Stomach (tissue), 9 donors: ENCODE results near the gene SMAD5. TPM values are rescaled to one million over a fixed set of nuclear protein-coding genes. Genes with fewer than 3 reads are reported as not detected.

Experiments
- DNase-seq, 2 donors: peaks; one replicate each; pipeline versions ENCODE4 v3.0.0 to v3.0.0-alpha.2; 2013 to 2019
- H3K27ac ChIP-seq, 5 donors: fragments of 200-600 bp in 4 of 5; sonication (generic) in 4 of 5; one replicate each; pipeline ENCODE4 v1.5.1; 2013 to 2019; ENCODE audit warnings: mild to moderate bottlenecking in 1 of 5, moderate library complexity in 1 of 5
- H3K27me3 ChIP-seq, 3 donors: fragments of 200-600 bp; sonication (generic); one replicate each; pipeline ENCODE4 v1.5.1; 2017 to 2019; ENCODE audit warnings: mixed run types in 1 of 3
- H3K36me3 ChIP-seq, 4 donors: fragments of 200-600 bp; sonication (generic); 1 replicate in 3 of 4; 2 replicates in 1 of 4; pipeline ENCODE4 v1.5.1; 2016 to 2019
- H3K4me1 ChIP-seq, 4 donors: fragments of 200-600 bp; sonication (generic); one replicate each; pipeline ENCODE4 v1.5.1; 2016 to 2019
- H3K4me3 ChIP-seq, 4 donors: fragments of 200-600 bp; sonication (generic) in 3 of 4; one replicate each; pipeline ENCODE4 v1.5.1; 2016 to 2019; ENCODE audit warnings: mild to moderate bottlenecking in 1 of 4
- H3K9me3 ChIP-seq, 4 donors: fragments of 200-600 bp; sonication (generic); one replicate each; pipeline ENCODE4 v1.5.1; 2016 to 2019
- EP300 ChIP-seq: sonication (generic); formaldehyde crosslinking; IDR thresholded peaks from one replicate; pipeline ENCODE4 v1.6.1; 2017; ENCODE audit warnings: antibody characterized with exemption
- POLR2A ChIP-seq, 4 donors: fragments of 450-650 bp; IDR thresholded peaks; one replicate each; pipeline ENCODE4 v1.6.1; 2016; ENCODE audit warnings: antibody characterized with exemption in 4 of 4, control low read depth in 2 of 4, mild to moderate bottlenecking in 1 of 4, moderate library complexity in 1 of 4
- POLR2AphosphoS5 ChIP-seq, 3 donors: sonication (generic); formaldehyde crosslinking; IDR thresholded peaks; one replicate each; pipeline ENCODE4 v1.6.1; 2016; ENCODE audit warnings: antibody characterized with exemption in 3 of 3
- WGBS, 5 donors: extraction: QIAGEN DNeasy Blood & Tissue Kit in 3 of 5; methylation state at CpG; one replicate each; pipeline versions ENCODE4 v1.1.5 to v1.1.7; 2013 to 2018; 5-methylcytosine and 5-hydroxymethylcytosine counted together
- intact Hi-C: fragments of 100-400 bp; cut with DNase I; formaldehyde crosslinking; loops from one replicate; pipeline ENCODE4 v1.15.1; 2023; ENCODE audit warnings: low total_unique reads
- polyA plus RNA-seq, 3 donors: library from polyadenylated mRNA; stranded (reverse); fragments of 200-250 nt; gene quantifications; one replicate each; pipeline ENCODE4 v1.2.3, GENCODE V29; 2013
- total RNA-seq, 5 donors: library from RNA; depleted of rRNA; stranded (reverse); fragments of >200 nt; gene quantifications; one replicate each; pipeline versions ENCODE4 v1.1.0 to v1.2.3, GENCODE V29; 2014 to 2016
- TF ChIP-seq, protein P1 (sequence below), 7 experiments: fragments of 450-650 bp in 4 of 7; fragments of 200-600 bp in 3 of 7; sonication (generic) in 3 of 7; IDR thresholded peaks; one replicate each; pipeline ENCODE4 v1.5.1; 2016 to 2019; ENCODE audit warnings: antibody characterized with exemption in 7 of 7, control low read depth in 2 of 7, mild to moderate bottlenecking in 1 of 7
- donor health status: healthy with polysubstance abuse.
- donor health status: Bipolar disorder and iron deficiency.
- donor health status: healthy.

SMAD5 gene
- total and polyA plus RNA-seq, 8 donors, result 6.8 to 220 (median 24.0) TPM

DNA sequence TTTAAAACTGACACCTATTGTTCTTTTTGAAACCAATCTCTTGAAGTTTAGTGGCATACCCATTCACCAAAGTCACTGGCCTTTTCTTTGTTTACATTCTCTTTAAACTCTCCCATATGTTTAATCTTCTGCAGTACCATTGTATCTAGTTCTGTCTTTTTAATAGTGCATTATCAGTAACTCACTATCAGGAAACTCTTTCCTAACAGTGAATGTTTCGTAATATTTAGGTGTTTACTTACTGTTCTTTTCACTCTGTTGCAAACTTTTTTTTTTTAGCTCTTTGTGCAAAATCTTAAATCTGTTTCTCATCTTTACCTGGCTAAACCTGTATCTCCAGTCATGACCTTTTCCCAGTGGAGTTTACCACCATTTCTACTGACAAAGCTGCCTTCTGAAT, 17.2 kb downstream of the SMAD5 start:
- DNase-seq, result no peak
- no peaks in the 10 kb centered on the region for H3K9me3 ChIP-seq
- no peak for TF ChIP-seq POLR2A (IDR thresholded peaks at IDR 0.05)
- TF ChIP-seq EP300, result no peak
- TF ChIP-seq, protein P1, sequence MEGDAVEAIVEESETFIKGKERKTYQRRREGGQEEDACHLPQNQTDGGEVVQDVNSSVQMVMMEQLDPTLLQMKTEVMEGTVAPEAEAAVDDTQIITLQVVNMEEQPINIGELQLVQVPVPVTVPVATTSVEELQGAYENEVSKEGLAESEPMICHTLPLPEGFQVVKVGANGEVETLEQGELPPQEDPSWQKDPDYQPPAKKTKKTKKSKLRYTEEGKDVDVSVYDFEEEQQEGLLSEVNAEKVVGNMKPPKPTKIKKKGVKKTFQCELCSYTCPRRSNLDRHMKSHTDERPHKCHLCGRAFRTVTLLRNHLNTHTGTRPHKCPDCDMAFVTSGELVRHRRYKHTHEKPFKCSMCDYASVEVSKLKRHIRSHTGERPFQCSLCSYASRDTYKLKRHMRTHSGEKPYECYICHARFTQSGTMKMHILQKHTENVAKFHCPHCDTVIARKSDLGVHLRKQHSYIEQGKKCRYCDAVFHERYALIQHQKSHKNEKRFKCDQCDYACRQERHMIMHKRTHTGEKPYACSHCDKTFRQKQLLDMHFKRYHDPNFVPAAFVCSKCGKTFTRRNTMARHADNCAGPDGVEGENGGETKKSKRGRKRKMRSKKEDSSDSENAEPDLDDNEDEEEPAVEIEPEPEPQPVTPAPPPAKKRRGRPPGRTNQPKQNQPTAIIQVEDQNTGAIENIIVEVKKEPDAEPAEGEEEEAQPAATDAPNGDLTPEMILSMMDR (IDR thresholded peaks at IDR 0.05), result no peak
- TF ChIP-seq POLR2AphosphoS5 (IDR thresholded peaks at IDR 0.05), result no peak
- WGBS, 5 donors, result 28 to 56% (median 49%) methylated on average over 1 of the region's 1 CpG
- peaks cover 9 to 75% (median 38%) of the 10 kb centered on the region in 4 donors for H3K4me1 ChIP-seq
- no peak overlapping the region for H3K4me3 ChIP-seq
- H3K36me3 ChIP-seq, result peaks cover 5 to 25% (median 23%) of the 10 kb centered on the region in 4 donors
- intact Hi-C loops, result no loop called here
- no peak overlapping the region for H3K27ac ChIP-seq
- no peaks in the 10 kb centered on the region for H3K27me3 ChIP-seq

DNA sequence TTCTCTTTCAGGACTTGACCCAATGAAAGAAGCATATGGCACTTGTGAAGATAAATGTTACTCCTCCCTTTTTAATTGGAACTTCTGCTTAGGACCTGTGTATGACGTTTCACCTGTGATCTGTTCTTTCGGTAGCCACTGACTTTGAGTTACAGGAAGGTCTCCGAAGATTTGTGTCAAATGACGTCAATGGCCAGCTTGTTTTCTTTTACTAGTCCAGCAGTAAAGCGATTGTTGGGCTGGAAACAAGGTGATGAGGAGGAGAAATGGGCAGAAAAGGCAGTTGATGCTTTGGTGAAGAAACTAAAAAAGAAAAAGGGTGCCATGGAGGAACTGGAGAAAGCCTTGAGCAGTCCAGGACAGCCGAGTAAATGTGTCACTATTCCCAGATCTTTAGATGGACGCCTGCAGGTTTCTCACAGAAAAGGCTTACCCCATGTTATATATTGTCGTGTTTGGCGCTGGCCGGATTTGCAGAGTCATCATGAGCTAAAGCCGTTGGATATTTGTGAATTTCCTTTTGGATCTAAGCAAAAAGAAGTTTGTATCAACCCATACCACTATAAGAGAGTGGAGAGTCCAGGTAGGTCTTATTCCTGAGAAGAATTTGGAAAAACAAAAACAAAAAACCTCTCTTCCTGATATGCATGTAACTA, 21.1 kb downstream of the SMAD5 start:
- H3K36me3 ChIP-seq, result peaks cover 5 to 51% (median 46%) of the 10 kb centered on the region in 4 donors
- H3K9me3 ChIP-seq, result no peaks in the 10 kb centered on the region
- no peak overlapping the region for H3K27ac ChIP-seq
- TF ChIP-seq, protein P1 (IDR thresholded peaks at IDR 0.05), result no peak
- TF ChIP-seq POLR2AphosphoS5 (IDR thresholded peaks at IDR 0.05), result no peak
- no peak for TF ChIP-seq POLR2A (IDR thresholded peaks at IDR 0.05)
- TF ChIP-seq EP300, result no peak
- WGBS, 5 donors, result 93 to 96% (median 95%) methylated on average over 11 of the region's 11 CpGs
- peaks cover 9 to 66% (median 34%) of the 10 kb centered on the region in 4 donors for H3K4me1 ChIP-seq
- no peaks in the 10 kb centered on the region for H3K27me3 ChIP-seq
- H3K4me3 ChIP-seq, result no peak overlapping the region
- no peak for DNase-seq
- intact Hi-C loops, result no loop called here

- Histone ChIP-seq H3K36me3 (peaks cover 5 to 54% (median 46%) of the 10 kb centered on the region in 4 donors), H3K27ac (no peak overlapping the region), H3K4me1 (peaks cover 2 to 67% (median 32%) of the 10 kb centered on the region in 4 donors), H3K9me3 (no peaks in the 10 kb centered on the region), H3K4me3 (no peak overlapping the region), H3K27me3 (no peaks in the 10 kb centered on the region)
- WGBS, 5 donors, result 93 to 99% (median 96%) methylated on average over 2 of the region's 2 CpGs
- no peak for DNase-seq
- intact Hi-C loops, result no loop called here
- TF ChIP-seq POLR2A (IDR thresholded peaks at IDR 0.05), result no peak
- TF ChIP-seq POLR2AphosphoS5 (IDR thresholded peaks at IDR 0.05), result no peak
- TF ChIP-seq, protein P1 (IDR thresholded peaks at IDR 0.05), result no peak
- no peak for TF ChIP-seq EP300
These were observed 22.4 kb downstream of the SMAD5 start for GRCh38 chr5:136155078-136155477.

- Histone ChIP-seq H3K4me3 (no peak overlapping the region), H3K4me1 (peaks cover 0 to 63% (median 30%) of the 10 kb centered on the region in 4 donors), H3K27ac (no peak overlapping the region), H3K36me3 (peaks cover 5 to 56% (median 48%) of the 10 kb centered on the region in 4 donors), H3K9me3 (no peaks in the 10 kb centered on the region), H3K27me3 (no peaks in the 10 kb centered on the region)
- no peak for DNase-seq
- no peak for TF ChIP-seq EP300
- TF ChIP-seq POLR2A (IDR thresholded peaks at IDR 0.05), result no peak
- TF ChIP-seq, protein P1 (IDR thresholded peaks at IDR 0.05), result no peak
- intact Hi-C loops, result no loop called here
- WGBS, 5 donors, result 75 to 97% (median 89%) methylated on average over 1 of the region's 1 CpG
These were observed 23.1 kb downstream of the SMAD5 start for GRCh38 chr5:136155761-136156160.
